Fibroblast of lung (primary cell): ENCODE data around the gene TARBP1. TPM values are rescaled to one million over a fixed set of nuclear protein-coding genes. Genes with fewer than 3 reads are reported as not detected.

Source experiments
- DNase-seq, 2 donors: peaks; one replicate each; pipeline versions ENCODE4 v3.0.0 to v3.0.0-alpha.2; 2010; ENCODE audit warnings: low read depth in 2 of 2
- H2AFZ ChIP-seq: 2 replicates; pipeline ENCODE4 v1.5.1; 2012; ENCODE audit warnings: low read length, control low read depth, inconsistent platforms
- H3K27ac ChIP-seq: 2 replicates; pipeline ENCODE4 v1.5.1; 2011; ENCODE audit warnings: low read length, control low read depth; ENCODE audit not compliant: insufficient read depth
- H3K27me3 ChIP-seq: 2 replicates; pipeline ENCODE4 v1.5.1; 2011; ENCODE audit warnings: mild to moderate bottlenecking, low read length; ENCODE audit not compliant: control insufficient read depth, insufficient read depth
- H3K36me3 ChIP-seq: 2 replicates; pipeline ENCODE4 v1.5.1; 2011; ENCODE audit warnings: low read length; ENCODE audit not compliant: control insufficient read depth, insufficient read depth
- H3K4me1 ChIP-seq: 2 replicates; pipeline ENCODE4 v1.5.1; 2011; ENCODE audit warnings: low read length; ENCODE audit not compliant: control insufficient read depth, insufficient read depth; ENCODE audit errors: extremely low read depth
- H3K4me2 ChIP-seq: 2 replicates; pipeline ENCODE4 v1.5.1; 2011; ENCODE audit warnings: low read length, control low read depth; ENCODE audit not compliant: insufficient read depth; ENCODE audit errors: extremely low read depth
- H3K4me3 ChIP-seq, 4 experiments: fragments of 200-600 bp in 1 of 4; sonication (generic) in 1 of 4; replicated peaks in 1 of 4; 2 replicates each; pipeline ENCODE4 v1.5.1; 2011 to 2016; ENCODE audit warnings: low read length in 4 of 4, low read depth in 3 of 4, mild to moderate bottlenecking in 3 of 4, control low read depth in 2 of 4, inconsistent platforms in 1 of 4, mixed read lengths in 1 of 4; ENCODE audit not compliant: insufficient read depth in 1 of 4; ENCODE audit errors: control extremely low read depth in 1 of 4
- H3K79me2 ChIP-seq: 2 replicates; pipeline ENCODE4 v1.5.1; 2012; ENCODE audit warnings: mild to moderate bottlenecking, low read length, inconsistent platforms; ENCODE audit not compliant: control insufficient read depth, insufficient read depth
- H3K9ac ChIP-seq: 2 replicates; pipeline ENCODE4 v1.5.1; 2011; ENCODE audit warnings: mild to moderate bottlenecking, low read length, control low read depth; ENCODE audit not compliant: insufficient read depth
- H3K9me3 ChIP-seq: 2 replicates; pipeline ENCODE4 v1.5.1; 2012; ENCODE audit warnings: low read depth, low read length; ENCODE audit not compliant: control insufficient read depth, insufficient read depth
- H4K20me1 ChIP-seq: 2 replicates; pipeline ENCODE4 v1.5.1; 2011; ENCODE audit warnings: low read length; ENCODE audit not compliant: control insufficient read depth, insufficient read depth; ENCODE audit errors: extremely low read depth
- EZH2 ChIP-seq: IDR thresholded peaks from 2 replicates; pipeline ENCODE4 v1.5.1; 2012; ENCODE audit warnings: low read length, control low read depth, mild to moderate bottlenecking; ENCODE audit errors: missing control alignments
- polyA plus RNA-seq, 2 donors: library from polyadenylated mRNA; depleted of rRNA in 1 of 2; stranded (reverse) in 1 of 2; unstranded in 1 of 2; fragments of >200 nt; gene quantifications; 2 replicates each; pipeline ENCODE4 v1.2.1, GENCODE V29; 2011 to 2012; ENCODE audit warnings: missing spikeins in 1 of 2
- total RNA-seq: library from RNA; depleted of rRNA; stranded (reverse); fragments of >200 nt; gene quantifications from 2 replicates; pipeline ENCODE4 v1.2.1, GENCODE V29; 2014
- TF ChIP-seq, protein P1 (sequence below), 2 donors: IDR thresholded peaks in 1 of 2; conservative IDR thresholded peaks in 1 of 2; 1 replicate in 1 of 2; 2 replicates in 1 of 2; pipeline ENCODE4 v1.5.1; 2011 to 2012; ENCODE audit warnings: low read length in 2 of 2, control low read depth in 1 of 2, inconsistent platforms in 1 of 2, low read depth in 1 of 2, mild to moderate bottlenecking in 1 of 2

Gene TARBP1
- total and polyA plus RNA-seq, 2 donors (not counting 1 experiment from before 2014, with no cell fraction given) = 11.6 to 20.6 TPM

GRCh38 chr1:234435620-234436019, 43.4 kb downstream of the TARBP1 start:
- no peaks in the 10 kb centered on the region for H3K4me1 ChIP-seq
- H3K4me2 ChIP-seq = no peak overlapping the region
- no peaks in the 10 kb centered on the region for H3K36me3 ChIP-seq
- TF ChIP-seq, protein P1, sequence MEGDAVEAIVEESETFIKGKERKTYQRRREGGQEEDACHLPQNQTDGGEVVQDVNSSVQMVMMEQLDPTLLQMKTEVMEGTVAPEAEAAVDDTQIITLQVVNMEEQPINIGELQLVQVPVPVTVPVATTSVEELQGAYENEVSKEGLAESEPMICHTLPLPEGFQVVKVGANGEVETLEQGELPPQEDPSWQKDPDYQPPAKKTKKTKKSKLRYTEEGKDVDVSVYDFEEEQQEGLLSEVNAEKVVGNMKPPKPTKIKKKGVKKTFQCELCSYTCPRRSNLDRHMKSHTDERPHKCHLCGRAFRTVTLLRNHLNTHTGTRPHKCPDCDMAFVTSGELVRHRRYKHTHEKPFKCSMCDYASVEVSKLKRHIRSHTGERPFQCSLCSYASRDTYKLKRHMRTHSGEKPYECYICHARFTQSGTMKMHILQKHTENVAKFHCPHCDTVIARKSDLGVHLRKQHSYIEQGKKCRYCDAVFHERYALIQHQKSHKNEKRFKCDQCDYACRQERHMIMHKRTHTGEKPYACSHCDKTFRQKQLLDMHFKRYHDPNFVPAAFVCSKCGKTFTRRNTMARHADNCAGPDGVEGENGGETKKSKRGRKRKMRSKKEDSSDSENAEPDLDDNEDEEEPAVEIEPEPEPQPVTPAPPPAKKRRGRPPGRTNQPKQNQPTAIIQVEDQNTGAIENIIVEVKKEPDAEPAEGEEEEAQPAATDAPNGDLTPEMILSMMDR (conservative IDR thresholded peaks at IDR 0.05 in 1 of 2, IDR thresholded peaks at IDR 0.05 in 1 of 2; ENCODE audit: low read depth in 1 of 2, low read length in 2 of 2) = no peak
- H3K9ac ChIP-seq = no peak overlapping the region
- H3K27me3 ChIP-seq = no peaks in the 10 kb centered on the region
- no peak overlapping the region for H2AFZ ChIP-seq
- H3K9me3 ChIP-seq = no peaks in the 10 kb centered on the region
- no peak overlapping the region for H3K4me3 ChIP-seq
- no peaks in the 10 kb centered on the region for H4K20me1 ChIP-seq
- H3K27ac ChIP-seq = no peak overlapping the region
- no peaks in the 10 kb centered on the region for H3K79me2 ChIP-seq
- DNase-seq = no peak

- H3K27me3 ChIP-seq = no peaks in the 10 kb centered on the region
- no peaks in the 10 kb centered on the region for H4K20me1 ChIP-seq
- no peak overlapping the region for H3K9ac ChIP-seq
- TF ChIP-seq, protein P1 (conservative IDR thresholded peaks at IDR 0.05 in 1 of 2, IDR thresholded peaks at IDR 0.05 in 1 of 2; ENCODE audit: low read depth in 1 of 2, low read length in 2 of 2) = no peak
- no peak for TF ChIP-seq EZH2
- no peak overlapping the region for H2AFZ ChIP-seq
- H3K4me3 ChIP-seq = no peak overlapping the region
- H3K9me3 ChIP-seq = no peaks in the 10 kb centered on the region
- H3K27ac ChIP-seq = no peak overlapping the region
- H3K4me1 ChIP-seq = no peaks in the 10 kb centered on the region
- H3K36me3 ChIP-seq = no peaks in the 10 kb centered on the region
- no peak overlapping the region for H3K4me2 ChIP-seq
- DNase-seq = no peak
- H3K79me2 ChIP-seq = no peaks in the 10 kb centered on the region
These were observed 44.3 kb downstream of the TARBP1 start for GRCh38 chr1:234434706-234435105.

- no peak overlapping the region for H3K27ac ChIP-seq
- TF ChIP-seq, protein P1 (conservative IDR thresholded peaks at IDR 0.05 in 1 of 2, IDR thresholded peaks at IDR 0.05 in 1 of 2; ENCODE audit: low read depth in 1 of 2, low read length in 2 of 2) = no peak
- no peak for TF ChIP-seq EZH2
These were observed 45.3 kb downstream of the TARBP1 start for GRCh38 chr1:234433563-234434285.

More at GRCh38 chr1:234433563-234434285, 45.3 kb downstream of the TARBP1 start:
- no peaks in the 10 kb centered on the region for H3K27me3 ChIP-seq
- no peak overlapping the region for H3K4me2 ChIP-seq
- no peaks in the 10 kb centered on the region for H3K4me1 ChIP-seq
- H3K4me3 ChIP-seq = no peak overlapping the region
- H3K79me2 ChIP-seq = no peaks in the 10 kb centered on the region
- no peaks in the 10 kb centered on the region for H3K9me3 ChIP-seq
- no peak overlapping the region for H2AFZ ChIP-seq
- H4K20me1 ChIP-seq = no peaks in the 10 kb centered on the region
- H3K9ac ChIP-seq = no peak overlapping the region
- H3K36me3 ChIP-seq = no peaks in the 10 kb centered on the region
- peak in 1 of 2 donors; percentile 86 for DNase-seq
